GM19397 (cell line): ENCODE data around the gene DNAH1.

Experiments used
- ATAC-seq: cut with Tn5 transposase; IDR thresholded peaks from one replicate; pipeline ENCODE4 v1.9.1; 2021; ENCODE audit warnings: mild to moderate bottlenecking, moderate library complexity; ENCODE audit not compliant: unreplicated experiment

Gene DNAH1

GRCh38 chr3:52443268-52443610, 127.1 kb downstream of the DNAH1 start:
- ATAC-seq = no peak

GRCh38 chr3:52443791-52444687, 127.9 kb downstream of the DNAH1 start:
- no peak for ATAC-seq

GRCh38 chr3:52444860-52445793, 129.0 kb downstream of the DNAH1 start, which contains the start of gene SEMA3G:
SEMA3G (minus strand) TSS chr3:52445103; CDS start chr3:52445027, 76 bp downstream.
- peak; percentile 76 for ATAC-seq

- no peak for ATAC-seq
These were observed 129.9 kb downstream of the DNAH1 start for GRCh38 chr3:52446042-52446441.

- ATAC-seq = no peak
These were observed 130.8 kb downstream of the DNAH1 start for GRCh38 chr3:52446631-52447511.

GRCh38 chr3:52447512-52448355, 131.6 kb downstream of the DNAH1 start:
- ATAC-seq = no peak
